Lung (tissue), 12 donors: ENCODE measurements around the gene PRICKLE2. TPM values are rescaled to one million over a fixed set of nuclear protein-coding genes. Genes with fewer than 3 reads are reported as not detected.

Source experiments
- ATAC-seq: fragments of 200-7000 bp; cut with Tn5 transposase; one replicate; pipeline ENCODE4 v1.9.1; 2020; ENCODE audit warnings: moderate number of reproducible peaks; ENCODE audit not compliant: insufficient read depth, low FRiP score
- DNase-seq, 3 donors: peaks; one replicate each; pipeline ENCODE4 v3.0.0-alpha.2; 2013 to 2017
- H3K27ac ChIP-seq, 2 donors: one replicate each; pipeline ENCODE4 v1.5.1; 2013; ENCODE audit warnings: mild to moderate bottlenecking in 2 of 2, moderate library complexity in 2 of 2, control low read depth in 1 of 2, inconsistent platforms in 1 of 2, low read depth in 1 of 2, low read length in 1 of 2
- H3K27me3 ChIP-seq, 3 donors: one replicate each; pipeline ENCODE4 v1.5.1; 2013; ENCODE audit warnings: low read length in 2 of 3; ENCODE audit not compliant: control insufficient read depth in 3 of 3, insufficient read depth in 3 of 3
- H3K36me3 ChIP-seq, 4 donors: one replicate each; pipeline ENCODE4 v1.5.1; 2013; ENCODE audit warnings: low read length in 4 of 4, mild to moderate bottlenecking in 1 of 4, moderate library complexity in 1 of 4; ENCODE audit not compliant: control insufficient read depth in 4 of 4, insufficient read depth in 4 of 4
- H3K4me1 ChIP-seq, 5 donors: one replicate each; pipeline ENCODE4 v1.5.1; 2013; ENCODE audit warnings: low read length in 5 of 5, mild to moderate bottlenecking in 2 of 5, moderate library complexity in 1 of 5; ENCODE audit not compliant: control insufficient read depth in 5 of 5, insufficient read depth in 5 of 5
- H3K4me3 ChIP-seq: one replicate; pipeline ENCODE4 v1.5.1; 2013; ENCODE audit warnings: mild to moderate bottlenecking, control low read depth, moderate library complexity
- H3K9ac ChIP-seq, 2 donors: one replicate each; pipeline ENCODE4 v1.5.1; 2013; ENCODE audit warnings: low read length in 2 of 2, control low read depth in 1 of 2; ENCODE audit not compliant: insufficient read depth in 1 of 2
- H3K9me3 ChIP-seq, 4 donors: one replicate each; pipeline ENCODE4 v1.5.1; 2013; ENCODE audit warnings: low read length in 3 of 4, mild to moderate bottlenecking in 1 of 4, moderate library complexity in 1 of 4; ENCODE audit not compliant: control insufficient read depth in 4 of 4, insufficient read depth in 3 of 4
- WGBS, 2 donors: extraction: QIAGEN DNeasy Blood & Tissue Kit; methylation state at CpG; one replicate each; pipeline ENCODE4 v1.1.7; 2013; 5-methylcytosine and 5-hydroxymethylcytosine counted together
- polyA plus RNA-seq, 2 donors: library from polyadenylated mRNA; stranded (reverse); fragments of 200-250 nt; gene quantifications; one replicate each; pipeline ENCODE4 v1.2.1, GENCODE V29; 2013
- total RNA-seq, 2 donors: library from RNA; depleted of rRNA in 1 of 2; stranded (reverse); fragments of >200 nt in 1 of 2; gene quantifications; one replicate each; pipeline ENCODE4 v1.2.1, GENCODE V29; 2014 to 2021
- TF ChIP-seq, protein P1 (sequence below): IDR thresholded peaks from 2 replicates; pipeline ENCODE4 v1.5.1; 2012; ENCODE audit warnings: mild to moderate bottlenecking; ENCODE audit errors: control extremely low read depth, extremely low read depth
- donor health status: control.
- donor health status: control.
- donor health status: Bipolar disorder and iron deficiency.
- donor health status: healthy.
- donor health status: DM: yes; HTN: yes; CAD: no.

PRICKLE2 gene
- total and polyA plus RNA-seq, 4 donors, result 4.0 to 88.0 (median 19.9) TPM

DNA sequence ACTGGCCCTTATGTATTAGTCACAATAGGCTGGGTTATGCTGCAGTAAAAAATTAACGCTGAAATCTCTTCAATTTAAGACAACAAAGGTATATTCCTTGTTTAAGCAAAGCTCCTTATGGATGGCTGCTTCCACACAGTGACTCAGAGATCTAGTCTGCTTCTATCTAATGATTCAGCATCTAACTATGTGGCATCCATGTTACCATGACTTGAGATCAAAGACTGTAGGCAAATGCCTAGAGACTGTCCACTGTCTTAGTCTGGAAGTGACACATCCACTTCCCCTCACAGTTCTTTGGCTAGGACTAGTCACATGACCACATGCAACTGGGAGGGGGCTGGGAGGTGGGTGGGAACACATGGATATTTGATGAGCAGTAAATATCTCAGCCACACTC lies 140.6 kb downstream of the PRICKLE2 start:
- Histone ChIP-seq H3K27me3 (no peaks in the 10 kb centered on the region), H3K9me3 (peaks cover 0 to 1% (median 0%) of the 10 kb centered on the region in 4 donors), H3K4me3 (no peak overlapping the region), H3K4me1 (peaks cover 0 to 37% (median 14%) of the 10 kb centered on the region in 5 donors), H3K27ac (no peak overlapping the region), H3K36me3 (no peaks in the 10 kb centered on the region), H3K9ac (no peak overlapping the region)
- DNase-seq, result no peak
- ATAC-seq, result no peak
- TF ChIP-seq, protein P1, sequence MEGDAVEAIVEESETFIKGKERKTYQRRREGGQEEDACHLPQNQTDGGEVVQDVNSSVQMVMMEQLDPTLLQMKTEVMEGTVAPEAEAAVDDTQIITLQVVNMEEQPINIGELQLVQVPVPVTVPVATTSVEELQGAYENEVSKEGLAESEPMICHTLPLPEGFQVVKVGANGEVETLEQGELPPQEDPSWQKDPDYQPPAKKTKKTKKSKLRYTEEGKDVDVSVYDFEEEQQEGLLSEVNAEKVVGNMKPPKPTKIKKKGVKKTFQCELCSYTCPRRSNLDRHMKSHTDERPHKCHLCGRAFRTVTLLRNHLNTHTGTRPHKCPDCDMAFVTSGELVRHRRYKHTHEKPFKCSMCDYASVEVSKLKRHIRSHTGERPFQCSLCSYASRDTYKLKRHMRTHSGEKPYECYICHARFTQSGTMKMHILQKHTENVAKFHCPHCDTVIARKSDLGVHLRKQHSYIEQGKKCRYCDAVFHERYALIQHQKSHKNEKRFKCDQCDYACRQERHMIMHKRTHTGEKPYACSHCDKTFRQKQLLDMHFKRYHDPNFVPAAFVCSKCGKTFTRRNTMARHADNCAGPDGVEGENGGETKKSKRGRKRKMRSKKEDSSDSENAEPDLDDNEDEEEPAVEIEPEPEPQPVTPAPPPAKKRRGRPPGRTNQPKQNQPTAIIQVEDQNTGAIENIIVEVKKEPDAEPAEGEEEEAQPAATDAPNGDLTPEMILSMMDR, result no peak
- WGBS, 2 donors, result 96 to 100% methylated on average over 1 of the region's 1 CpG

- H3K4me1 ChIP-seq, result peaks cover 0 to 27% (median 7%) of the 10 kb centered on the region in 5 donors
- 43 to 50% methylated on average over 3 of the region's 3 CpGs for WGBS, 2 donors
Observed at GRCh38 chr3:64083575-64083974, 141.7 kb downstream of the PRICKLE2 start.

DNA sequence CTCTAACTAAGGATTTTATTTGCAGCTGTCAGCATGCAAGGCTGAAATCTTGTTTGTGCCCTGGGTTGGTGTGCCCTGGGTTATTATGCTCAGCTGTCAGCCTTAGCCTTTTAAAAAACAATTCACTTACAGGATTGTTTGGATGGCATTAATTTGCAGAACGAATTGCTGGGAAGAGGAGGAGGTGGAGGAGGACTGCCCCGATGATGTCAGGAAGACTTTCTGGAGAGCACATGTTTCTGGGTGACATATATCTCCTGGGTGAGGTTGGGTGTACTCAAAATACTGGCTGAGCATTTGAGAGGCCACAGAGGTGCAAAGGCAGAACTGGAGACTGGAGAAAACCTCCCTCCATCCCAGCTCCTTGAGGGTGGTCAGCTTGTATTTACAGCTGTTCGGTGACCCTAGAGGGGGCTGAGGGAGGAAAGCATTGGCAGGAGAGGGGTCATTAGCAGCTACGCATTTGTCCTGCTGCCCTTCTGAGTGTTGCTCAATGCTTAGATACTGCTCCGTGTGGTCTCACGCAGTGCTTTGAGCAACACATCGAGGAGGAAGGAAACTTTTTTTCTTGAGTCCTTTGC lies 142.2 kb downstream of the PRICKLE2 start:
- ATAC-seq (no peak), DNase-seq (peak; percentile 82 to 95 (median 91))
- H3K9ac ChIP-seq, result no peak overlapping the region
- peaks cover 0 to 1% (median 0%) of the 10 kb centered on the region in 4 donors for H3K9me3 ChIP-seq
- TF ChIP-seq, protein P1, result no peak
- H3K36me3 ChIP-seq, result no peaks in the 10 kb centered on the region
- no peak overlapping the region for H3K27ac ChIP-seq
- WGBS, 2 donors, result 45 to 64% methylated on average over 7 of the region's 7 CpGs
- H3K4me3 ChIP-seq, result no peak overlapping the region
- peaks cover 0 to 22% (median 5%) of the 10 kb centered on the region in 5 donors for H3K4me1 ChIP-seq
- no peaks in the 10 kb centered on the region for H3K27me3 ChIP-seq

More at GRCh38 chr3:64083575-64083974, 141.7 kb downstream of the PRICKLE2 start:
- Histone ChIP-seq H3K27ac (no peak overlapping the region), H3K36me3 (no peaks in the 10 kb centered on the region), H3K9me3 (peaks cover 0 to 1% (median 0%) of the 10 kb centered on the region in 4 donors), H3K27me3 (no peaks in the 10 kb centered on the region), H3K4me3 (no peak overlapping the region), H3K9ac (no peak overlapping the region)
- DNase-seq, result no peak
- TF ChIP-seq, protein P1, result no peak
- no peak for ATAC-seq
